Prostate gland (tissue), 2 donors: ENCODE measurements around the gene C13orf42. TPM values are rescaled to one million over a fixed set of nuclear protein-coding genes. Genes with fewer than 3 reads are reported as not detected.

Source experiments
- DNase-seq: peaks from one replicate; pipeline ENCODE4 v3.0.0-alpha.2; 2019; ENCODE audit warnings: low spot score
- H3K27ac ChIP-seq, 2 donors: fragments of 200-600 bp; sonication (generic); 2 replicates each; pipeline ENCODE4 v1.5.1; 2017 to 2019
- H3K27me3 ChIP-seq: fragments of 200-600 bp; sonication (generic); replicated peaks from 2 replicates; pipeline ENCODE4 v1.5.1; 2019; ENCODE audit not compliant: insufficient read depth
- H3K36me3 ChIP-seq, 2 donors: fragments of 200-600 bp; sonication (generic); 1 replicate in 1 of 2; 2 replicates in 1 of 2; pipeline versions ENCODE4 v1.5.1 to v1.8.1; 2017 to 2019
- H3K4me1 ChIP-seq: fragments of 200-600 bp; sonication (generic); replicated peaks from 2 replicates; pipeline ENCODE4 v1.5.1; 2019
- H3K4me3 ChIP-seq, 2 donors: fragments of 200-600 bp; sonication (generic); 2 replicates each; pipeline ENCODE4 v1.5.1; 2017 to 2019
- H3K9me3 ChIP-seq: fragments of 200-600 bp; sonication (generic); 2 replicates; pipeline ENCODE4 v1.5.1; 2017
- POLR2A ChIP-seq: fragments of 450-650 bp; IDR thresholded peaks from one replicate; pipeline ENCODE4 v1.6.1; 2016; ENCODE audit warnings: antibody characterized with exemption, mild to moderate bottlenecking
- WGBS: methylation state at CpG from one replicate; pipeline ENCODE4 v1.1.5; 2018; 5-methylcytosine and 5-hydroxymethylcytosine counted together
- intact Hi-C: fragments of 100-400 bp; cut with DNase I; formaldehyde crosslinking; loops from one replicate; pipeline ENCODE4 v1.14.2; 2022
- total RNA-seq, 2 donors: library from RNA; depleted of rRNA; stranded (reverse); fragments of >200 nt; gene quantifications; one replicate each; pipeline ENCODE4 v1.1.0, GENCODE V29; 2016
- TF ChIP-seq, protein P1 (sequence below), 4 experiments: fragments of 200-600 bp in 2 of 4; fragments of 450-650 bp in 2 of 4; sonication (generic) in 2 of 4; IDR thresholded peaks; 1 replicate in 3 of 4; 2 replicates in 1 of 4; pipeline ENCODE4 v1.5.1; 2016 to 2019; ENCODE audit warnings: antibody characterized with exemption in 4 of 4, mild to moderate bottlenecking in 2 of 4, moderate library complexity in 2 of 4

The C13orf42 gene
- total RNA-seq, 2 donors from 2014 or later: 0.57 TPM; not detected in 1

GRCh38 chr13:51032831-51033230 lies 78.2 kb downstream of the C13orf42 start:
- intact Hi-C loops: no loop called here
- Histone ChIP-seq H3K36me3 (no peaks in the 10 kb centered on the region), H3K4me3 (no peak overlapping the region), H3K27me3 (no peaks in the 10 kb centered on the region), H3K27ac (no peak overlapping the region), H3K4me1 (peaks cover 7% of the 10 kb centered on the region), H3K9me3 (no peaks in the 10 kb centered on the region)
- TF ChIP-seq POLR2A: no peak
- TF ChIP-seq, protein P1, sequence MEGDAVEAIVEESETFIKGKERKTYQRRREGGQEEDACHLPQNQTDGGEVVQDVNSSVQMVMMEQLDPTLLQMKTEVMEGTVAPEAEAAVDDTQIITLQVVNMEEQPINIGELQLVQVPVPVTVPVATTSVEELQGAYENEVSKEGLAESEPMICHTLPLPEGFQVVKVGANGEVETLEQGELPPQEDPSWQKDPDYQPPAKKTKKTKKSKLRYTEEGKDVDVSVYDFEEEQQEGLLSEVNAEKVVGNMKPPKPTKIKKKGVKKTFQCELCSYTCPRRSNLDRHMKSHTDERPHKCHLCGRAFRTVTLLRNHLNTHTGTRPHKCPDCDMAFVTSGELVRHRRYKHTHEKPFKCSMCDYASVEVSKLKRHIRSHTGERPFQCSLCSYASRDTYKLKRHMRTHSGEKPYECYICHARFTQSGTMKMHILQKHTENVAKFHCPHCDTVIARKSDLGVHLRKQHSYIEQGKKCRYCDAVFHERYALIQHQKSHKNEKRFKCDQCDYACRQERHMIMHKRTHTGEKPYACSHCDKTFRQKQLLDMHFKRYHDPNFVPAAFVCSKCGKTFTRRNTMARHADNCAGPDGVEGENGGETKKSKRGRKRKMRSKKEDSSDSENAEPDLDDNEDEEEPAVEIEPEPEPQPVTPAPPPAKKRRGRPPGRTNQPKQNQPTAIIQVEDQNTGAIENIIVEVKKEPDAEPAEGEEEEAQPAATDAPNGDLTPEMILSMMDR (IDR thresholded peaks at IDR 0.05): no peak
- DNase-seq: no peak
- WGBS: 96% methylated on average over 3 of the region's 3 CpGs

Other genes with a start within 250 kb of the C13orf42 start
- gene RNASEH2B, start 201.5 kb downstream of the C13orf42 start, total RNA-seq: 10 to 100 TPM; 34.1 to 54.9 TPM
- gene FAM124A, start 111.1 kb upstream of the C13orf42 start, total RNA-seq: 10 to 100 TPM in 1 of 2 donors, 1 to 10 TPM in 1; 5.5 to 11.2 TPM
- gene SERPINE3, start 228.4 kb upstream of the C13orf42 start, total RNA-seq: not detected